GM23338 (cell line): ENCODE results near the gene FAM171A2.

ENCODE experiments used
- CREB1 ChIP-seq: fragments of 250-450 bp; sonication (Bioruptor Pico); IDR thresholded peaks from 2 replicates; pipeline ENCODE4 v1.5.0; 2020; ENCODE audit warnings: low read depth, mild to moderate bottlenecking, moderate library complexity
- EZH2 ChIP-seq: fragments of 200-600 bp; sonication (generic); IDR thresholded peaks from one replicate; pipeline ENCODE4 v1.8.0; 2017; ENCODE audit warnings: antibody characterized with exemption, mild to moderate bottlenecking, low read depth; ENCODE audit not compliant: unreplicated experiment
- EZH2phosphoT487 ChIP-seq: fragments of 200-600 bp; sonication (generic); IDR thresholded peaks from one replicate; pipeline ENCODE4 v1.8.1; 2018; ENCODE audit warnings: antibody characterized with exemption; ENCODE audit not compliant: unreplicated experiment
- JUNB ChIP-seq: IDR thresholded peaks from one replicate; pipeline ENCODE4 v1.6.1; 2016; ENCODE audit warnings: antibody characterized with exemption; ENCODE audit not compliant: unreplicated experiment
- POLR2AphosphoS5 ChIP-seq: IDR thresholded peaks from 2 replicates; pipeline ENCODE4 v1.6.1; 2016; ENCODE audit warnings: antibody characterized with exemption, low read depth
- TF ChIP-seq, protein P1 (sequence below): IDR thresholded peaks from one replicate; pipeline ENCODE4 v1.6.1; 2018; ENCODE audit warnings: antibody characterized with exemption; ENCODE audit not compliant: unreplicated experiment
- TF ChIP-seq, protein P2 (sequence below), 2 experiments: fragments of 200-600 bp in 1 of 2; sonication (generic) in 1 of 2; conservative IDR thresholded peaks; 2 replicates each; pipeline versions ENCODE4 v1.5.1 to v1.6.1; 2016 to 2017; ENCODE audit warnings: antibody characterized with exemption in 2 of 2, low read depth in 2 of 2, mild to moderate bottlenecking in 2 of 2, moderate library complexity in 1 of 2
- TF ChIP-seq, protein P3 (sequence below): IDR thresholded peaks from 2 replicates; pipeline ENCODE4 v1.6.1; 2016; ENCODE audit warnings: antibody characterized with exemption

DNA sequence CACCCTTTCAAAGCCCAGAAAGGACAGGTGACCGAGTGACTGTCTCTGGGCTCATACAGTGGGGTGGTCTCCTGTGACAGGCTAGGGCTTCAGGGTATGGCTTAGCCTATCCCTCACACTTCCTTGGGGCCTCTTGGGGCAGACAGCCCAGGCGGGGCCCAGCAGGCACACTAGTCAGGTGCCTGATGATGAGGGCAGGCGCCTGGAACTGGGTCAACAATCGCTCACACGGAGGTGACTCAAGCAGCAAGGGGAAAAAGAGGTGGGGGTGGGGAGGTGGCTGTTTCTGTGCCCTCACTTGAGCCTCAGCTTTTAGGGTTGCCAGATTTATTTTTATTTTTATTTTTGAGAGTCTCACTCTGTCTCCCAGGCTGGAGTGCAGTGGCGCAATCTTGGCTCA, 25.0 kb downstream of the FAM171A2 start:
- TF ChIP-seq, protein P1, sequence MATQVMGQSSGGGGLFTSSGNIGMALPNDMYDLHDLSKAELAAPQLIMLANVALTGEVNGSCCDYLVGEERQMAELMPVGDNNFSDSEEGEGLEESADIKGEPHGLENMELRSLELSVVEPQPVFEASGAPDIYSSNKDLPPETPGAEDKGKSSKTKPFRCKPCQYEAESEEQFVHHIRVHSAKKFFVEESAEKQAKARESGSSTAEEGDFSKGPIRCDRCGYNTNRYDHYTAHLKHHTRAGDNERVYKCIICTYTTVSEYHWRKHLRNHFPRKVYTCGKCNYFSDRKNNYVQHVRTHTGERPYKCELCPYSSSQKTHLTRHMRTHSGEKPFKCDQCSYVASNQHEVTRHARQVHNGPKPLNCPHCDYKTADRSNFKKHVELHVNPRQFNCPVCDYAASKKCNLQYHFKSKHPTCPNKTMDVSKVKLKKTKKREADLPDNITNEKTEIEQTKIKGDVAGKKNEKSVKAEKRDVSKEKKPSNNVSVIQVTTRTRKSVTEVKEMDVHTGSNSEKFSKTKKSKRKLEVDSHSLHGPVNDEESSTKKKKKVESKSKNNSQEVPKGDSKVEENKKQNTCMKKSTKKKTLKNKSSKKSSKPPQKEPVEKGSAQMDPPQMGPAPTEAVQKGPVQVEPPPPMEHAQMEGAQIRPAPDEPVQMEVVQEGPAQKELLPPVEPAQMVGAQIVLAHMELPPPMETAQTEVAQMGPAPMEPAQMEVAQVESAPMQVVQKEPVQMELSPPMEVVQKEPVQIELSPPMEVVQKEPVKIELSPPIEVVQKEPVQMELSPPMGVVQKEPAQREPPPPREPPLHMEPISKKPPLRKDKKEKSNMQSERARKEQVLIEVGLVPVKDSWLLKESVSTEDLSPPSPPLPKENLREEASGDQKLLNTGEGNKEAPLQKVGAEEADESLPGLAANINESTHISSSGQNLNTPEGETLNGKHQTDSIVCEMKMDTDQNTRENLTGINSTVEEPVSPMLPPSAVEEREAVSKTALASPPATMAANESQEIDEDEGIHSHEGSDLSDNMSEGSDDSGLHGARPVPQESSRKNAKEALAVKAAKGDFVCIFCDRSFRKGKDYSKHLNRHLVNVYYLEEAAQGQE = no peak
- TF ChIP-seq, protein P2, sequence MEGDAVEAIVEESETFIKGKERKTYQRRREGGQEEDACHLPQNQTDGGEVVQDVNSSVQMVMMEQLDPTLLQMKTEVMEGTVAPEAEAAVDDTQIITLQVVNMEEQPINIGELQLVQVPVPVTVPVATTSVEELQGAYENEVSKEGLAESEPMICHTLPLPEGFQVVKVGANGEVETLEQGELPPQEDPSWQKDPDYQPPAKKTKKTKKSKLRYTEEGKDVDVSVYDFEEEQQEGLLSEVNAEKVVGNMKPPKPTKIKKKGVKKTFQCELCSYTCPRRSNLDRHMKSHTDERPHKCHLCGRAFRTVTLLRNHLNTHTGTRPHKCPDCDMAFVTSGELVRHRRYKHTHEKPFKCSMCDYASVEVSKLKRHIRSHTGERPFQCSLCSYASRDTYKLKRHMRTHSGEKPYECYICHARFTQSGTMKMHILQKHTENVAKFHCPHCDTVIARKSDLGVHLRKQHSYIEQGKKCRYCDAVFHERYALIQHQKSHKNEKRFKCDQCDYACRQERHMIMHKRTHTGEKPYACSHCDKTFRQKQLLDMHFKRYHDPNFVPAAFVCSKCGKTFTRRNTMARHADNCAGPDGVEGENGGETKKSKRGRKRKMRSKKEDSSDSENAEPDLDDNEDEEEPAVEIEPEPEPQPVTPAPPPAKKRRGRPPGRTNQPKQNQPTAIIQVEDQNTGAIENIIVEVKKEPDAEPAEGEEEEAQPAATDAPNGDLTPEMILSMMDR (conservative IDR thresholded peaks at IDR 0.05; ENCODE audit: low read depth in 2 of 2) = no peak
- TF ChIP-seq POLR2AphosphoS5 (no peak), EZH2phosphoT487 (no peak), EZH2 (no peak), CREB1 (CRISPR knock-in tag) (no peak), JUNB (no peak)
- TF ChIP-seq, protein P3, sequence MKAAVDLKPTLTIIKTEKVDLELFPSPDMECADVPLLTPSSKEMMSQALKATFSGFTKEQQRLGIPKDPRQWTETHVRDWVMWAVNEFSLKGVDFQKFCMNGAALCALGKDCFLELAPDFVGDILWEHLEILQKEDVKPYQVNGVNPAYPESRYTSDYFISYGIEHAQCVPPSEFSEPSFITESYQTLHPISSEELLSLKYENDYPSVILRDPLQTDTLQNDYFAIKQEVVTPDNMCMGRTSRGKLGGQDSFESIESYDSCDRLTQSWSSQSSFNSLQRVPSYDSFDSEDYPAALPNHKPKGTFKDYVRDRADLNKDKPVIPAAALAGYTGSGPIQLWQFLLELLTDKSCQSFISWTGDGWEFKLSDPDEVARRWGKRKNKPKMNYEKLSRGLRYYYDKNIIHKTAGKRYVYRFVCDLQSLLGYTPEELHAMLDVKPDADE = no peak
